Kidney epithelial cell (primary cell): ENCODE results near the gene TMEM200C. TPM values are rescaled to one million over a fixed set of nuclear protein-coding genes. Genes with fewer than 3 reads are reported as not detected.

Experiments
- DNase-seq: peaks from one replicate; pipeline ENCODE4 v3.0.0-alpha.2; 2010; ENCODE audit warnings: low read depth
- H3K27me3 ChIP-seq: 2 replicates; pipeline ENCODE4 v1.6.0; 2011; ENCODE audit warnings: low read length; ENCODE audit not compliant: control insufficient read depth, insufficient read depth
- H3K36me3 ChIP-seq: 2 replicates; pipeline ENCODE4 v1.5.1; 2011; ENCODE audit warnings: low read length; ENCODE audit not compliant: control insufficient read depth, insufficient read depth
- H3K4me3 ChIP-seq: 2 replicates; pipeline ENCODE4 v1.5.1; 2011; ENCODE audit warnings: low read depth, mild to moderate bottlenecking, control low read depth, low read length
- CTCF ChIP-seq: IDR thresholded peaks from 2 replicates; pipeline ENCODE4 v1.5.1; 2011; ENCODE audit warnings: mild to moderate bottlenecking, moderate library complexity, low read length, control low read depth, inconsistent platforms; ENCODE audit not compliant: insufficient read depth, poor library complexity, severe bottlenecking
- total RNA-seq: library from RNA; depleted of rRNA; stranded (reverse); fragments of >200 nt; gene quantifications from 2 replicates; pipeline ENCODE4 v1.2.3, GENCODE V29; 2015

Gene TMEM200C
- total RNA-seq, 1 donor from 2014 or later, result 4.9 TPM

GRCh38 chr18:5857180-5857579 lies 38.1 kb downstream of the TMEM200C start:
- TF ChIP-seq CTCF, result no peak
- no peak for DNase-seq
- H3K4me3 ChIP-seq, result no peak overlapping the region

GRCh38 chr18:5853253-5853652 lies 42.1 kb downstream of the TMEM200C start:
- TF ChIP-seq CTCF, result no peak

More at GRCh38 chr18:5857180-5857579, 38.1 kb downstream of the TMEM200C start:
- H3K36me3 ChIP-seq, result no peaks in the 10 kb centered on the region
- H3K27me3 ChIP-seq, result no peaks in the 10 kb centered on the region

GRCh38 chr18:5851998-5852397 lies 43.3 kb downstream of the TMEM200C start:
- no peak for DNase-seq
- Histone ChIP-seq H3K27me3 (no peaks in the 10 kb centered on the region), H3K36me3 (no peaks in the 10 kb centered on the region), H3K4me3 (no peak overlapping the region)
- no peak for TF ChIP-seq CTCF

More at GRCh38 chr18:5853253-5853652, 42.1 kb downstream of the TMEM200C start:
- Histone ChIP-seq H3K27me3 (no peaks in the 10 kb centered on the region), H3K4me3 (no peak overlapping the region), H3K36me3 (no peaks in the 10 kb centered on the region)
- no peak for DNase-seq

- H3K4me3 ChIP-seq, result no peak overlapping the region
- no peak for DNase-seq
- H3K36me3 ChIP-seq, result no peaks in the 10 kb centered on the region
- no peaks in the 10 kb centered on the region for H3K27me3 ChIP-seq
- no peak for TF ChIP-seq CTCF
Observed at GRCh38 chr18:5842653-5843052, 52.7 kb downstream of the TMEM200C start.

GRCh38 chr18:5841518-5841917 lies 53.8 kb downstream of the TMEM200C start:
- no peak overlapping the region for H3K4me3 ChIP-seq
- no peaks in the 10 kb centered on the region for H3K27me3 ChIP-seq
- TF ChIP-seq CTCF, result no peak
- no peak for DNase-seq
- no peaks in the 10 kb centered on the region for H3K36me3 ChIP-seq

- TF ChIP-seq CTCF, result no peak
- Histone ChIP-seq H3K36me3 (no peaks in the 10 kb centered on the region), H3K4me3 (no peak overlapping the region), H3K27me3 (no peaks in the 10 kb centered on the region)
- DNase-seq, result no peak
Observed at GRCh38 chr18:5840547-5840946, 54.8 kb downstream of the TMEM200C start.
